Measurements from ENCODE around the gene BTBD9. TPM values are rescaled to one million over a fixed set of nuclear protein-coding genes. Genes with fewer than 3 reads are reported as not detected.

The BTBD9 gene
- total RNA-seq, 1 donor from 2014 or later = 14.9 TPM

DNA sequence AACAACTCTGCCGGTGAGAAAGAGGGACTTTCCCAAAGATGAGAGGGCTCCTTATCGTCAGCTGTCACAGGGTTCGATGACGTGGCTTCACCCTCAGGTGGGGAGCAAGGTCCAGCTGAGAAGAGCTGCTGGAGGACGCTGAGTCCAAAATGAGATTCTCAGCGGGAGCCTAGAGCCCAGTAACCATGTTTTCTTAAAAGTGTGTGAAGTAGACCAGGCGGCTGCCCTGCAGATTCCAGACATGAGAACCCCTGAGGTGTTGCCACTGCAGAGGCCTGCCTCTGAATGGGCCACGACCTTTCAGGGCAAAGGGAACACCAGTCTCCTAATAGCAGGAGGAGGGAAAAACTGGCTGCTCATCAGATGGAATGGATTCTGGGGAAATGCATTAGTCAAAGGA is 375.1 kb downstream of the BTBD9 start:
- intact Hi-C loops (cut with DNase I) = no loop called here
- DNase-seq = no peak
- no peak for ATAC-seq (ENCODE audit: poor library complexity)

DNA sequence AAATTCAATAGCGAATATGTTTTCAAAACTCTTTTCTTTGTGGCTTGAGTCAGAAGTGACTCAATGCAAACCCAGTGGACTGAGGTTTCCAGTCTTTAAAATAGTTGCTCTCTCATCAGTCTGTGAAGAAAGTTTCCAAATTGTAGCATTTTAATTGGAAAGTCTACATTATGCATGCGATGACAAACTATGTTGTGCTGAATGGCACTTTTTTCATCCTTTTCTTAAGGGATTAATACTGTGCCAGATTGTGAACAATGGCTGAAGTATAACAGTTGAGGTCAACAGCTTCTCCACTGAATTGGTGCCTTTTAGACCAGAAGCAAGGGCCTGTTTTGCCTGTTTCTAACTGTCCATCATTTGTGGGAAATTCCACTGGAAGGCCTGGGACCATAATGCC is 377.1 kb downstream of the BTBD9 start:
- no peak for DNase-seq
- intact Hi-C loops (cut with DNase I) = no loop called here
- no peak for ATAC-seq (ENCODE audit: poor library complexity)

DNA sequence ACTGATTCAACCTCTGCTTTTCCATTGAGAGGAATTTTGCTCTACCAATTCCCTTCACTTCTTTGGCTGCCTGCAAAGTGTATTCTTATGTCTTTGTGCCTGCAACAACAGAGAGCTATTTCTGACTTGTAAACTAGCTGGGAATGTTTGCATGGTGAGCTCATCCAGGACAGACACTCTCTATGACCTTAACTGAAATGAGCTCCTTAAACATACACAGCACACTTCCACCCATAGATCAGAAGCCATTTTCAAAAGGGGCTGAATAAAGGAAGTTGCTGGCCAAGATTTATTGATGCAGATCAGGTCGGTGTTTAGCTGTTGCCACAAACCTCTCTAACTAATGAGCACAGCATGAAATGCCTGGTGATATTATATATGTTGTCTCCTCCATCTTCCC is 377.7 kb downstream of the BTBD9 start:
- ATAC-seq (ENCODE audit: poor library complexity) = peak; percentile 96
- intact Hi-C loops (cut with DNase I) = no loop called here
- no peak for DNase-seq

DNA sequence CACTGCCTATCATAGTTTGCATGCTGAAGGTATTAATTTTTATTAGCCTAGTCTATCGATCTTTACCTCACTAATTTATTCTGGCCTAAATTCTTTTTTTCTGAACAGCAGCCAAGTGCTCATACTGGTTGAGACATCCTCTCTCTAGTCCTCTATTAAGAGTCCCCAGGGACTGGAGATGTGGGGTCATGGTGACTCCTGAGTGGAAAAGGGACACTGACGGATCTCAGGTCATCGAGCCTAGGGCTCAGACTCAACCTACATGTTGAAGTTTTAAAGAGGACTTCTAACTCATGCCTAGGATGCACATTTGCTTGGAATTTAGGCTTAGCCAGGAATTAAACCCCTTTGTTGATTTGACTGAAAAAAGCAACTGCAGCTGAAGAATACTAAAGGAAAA is 378.1 kb downstream of the BTBD9 start:
- intact Hi-C loops (cut with DNase I) = no loop called here
- ATAC-seq (ENCODE audit: poor library complexity) (peak; percentile 48), DNase-seq (no peak)

DNA sequence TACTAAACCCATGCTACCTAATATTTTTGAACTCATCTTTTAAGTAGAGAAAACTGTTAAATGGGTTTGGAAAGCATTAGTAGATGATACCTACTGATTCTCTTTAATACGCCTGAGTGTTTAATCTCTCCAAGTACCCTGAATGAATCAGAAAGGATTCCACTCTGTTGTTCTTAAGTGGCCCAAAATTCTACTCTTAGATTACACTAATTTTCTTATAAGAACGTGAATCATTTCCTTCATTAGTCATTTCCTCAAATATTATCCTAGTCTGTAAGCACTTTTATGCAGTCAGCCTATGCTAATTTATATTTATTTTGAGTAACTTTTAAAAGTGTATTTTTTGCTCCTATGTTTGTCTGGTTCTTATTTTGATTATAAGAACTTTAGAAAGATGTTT is 380.0 kb downstream of the BTBD9 start:
- ATAC-seq (ENCODE audit: poor library complexity) (no peak), DNase-seq (no peak)
- intact Hi-C loops (cut with DNase I) = no loop called here

DNA sequence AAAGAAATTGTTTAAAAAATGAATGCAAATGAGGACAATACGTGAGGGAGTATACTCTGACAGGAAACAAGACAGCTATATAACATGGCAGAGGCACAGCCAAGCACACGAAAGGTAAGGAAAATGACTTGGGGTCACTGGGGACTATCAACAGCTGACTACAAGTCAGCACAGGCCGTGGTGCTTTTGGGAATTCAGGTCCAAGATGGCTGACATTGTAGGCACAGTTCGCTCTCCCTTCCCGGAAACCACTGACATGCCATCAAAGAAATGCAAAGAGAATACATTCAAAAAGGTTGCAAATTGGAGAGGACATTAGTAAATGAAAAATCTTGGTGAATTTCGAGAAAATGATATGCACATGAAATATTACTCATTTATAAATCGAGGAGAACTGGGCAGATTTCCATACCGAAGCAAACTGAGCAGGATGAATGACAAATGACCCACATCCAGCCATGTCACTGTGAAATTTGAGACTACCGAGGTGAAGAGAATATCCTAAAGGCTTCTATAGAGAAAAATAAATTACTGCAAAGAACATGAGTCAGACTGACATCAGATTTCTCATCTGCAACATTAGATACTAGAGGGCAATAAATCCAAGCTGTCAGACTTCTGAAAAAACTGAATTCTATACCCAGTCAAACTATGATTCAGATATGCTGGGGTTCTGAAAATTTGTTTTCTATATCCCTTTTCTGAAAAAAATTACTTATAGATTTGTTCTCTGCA is 391.1 kb downstream of the BTBD9 start:
- intact Hi-C loops (cut with DNase I) = no loop called here
- ATAC-seq (ENCODE audit: poor library complexity) (no peak), DNase-seq (no peak)

DNA sequence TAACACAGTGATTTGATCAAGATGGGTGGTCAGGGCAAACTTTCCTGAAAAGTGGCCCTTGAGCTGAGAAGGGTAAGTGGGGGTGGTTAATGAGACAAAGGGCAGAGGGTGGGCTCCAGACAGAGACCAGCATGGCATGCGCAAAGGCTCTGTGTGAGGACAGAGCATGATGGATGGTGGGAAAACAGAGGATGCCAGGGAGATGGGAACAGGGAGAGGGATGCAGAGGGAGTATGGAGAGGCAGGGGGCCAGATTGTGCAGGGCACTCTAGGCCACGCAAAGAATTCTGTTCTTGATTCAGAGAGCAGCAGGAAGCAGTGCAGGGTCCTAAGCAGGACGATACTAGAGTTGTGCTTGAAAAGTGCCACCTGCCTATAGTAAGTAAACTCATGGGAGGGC is 394.4 kb downstream of the BTBD9 start:
- ATAC-seq (ENCODE audit: poor library complexity) (no peak), DNase-seq (no peak)
- intact Hi-C loops (cut with DNase I) = no loop called here

DNA sequence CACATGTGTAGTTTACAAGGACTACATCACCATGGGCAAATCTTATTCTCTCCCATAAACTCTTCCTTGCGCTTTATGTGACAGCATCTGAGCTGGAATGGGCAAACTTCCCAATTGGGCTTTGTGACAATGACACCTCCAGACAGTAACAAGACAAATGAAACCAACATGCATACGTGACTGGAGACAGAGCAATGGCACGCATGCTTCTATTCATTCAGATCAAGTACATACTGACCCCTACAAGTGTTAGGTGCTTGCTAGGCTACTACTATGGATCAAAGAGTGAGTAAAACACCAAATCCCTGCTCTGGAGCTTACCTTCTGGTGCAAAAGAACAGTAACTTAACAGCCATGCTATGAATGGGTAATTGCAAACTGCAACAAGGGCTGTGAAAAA is 394.9 kb downstream of the BTBD9 start:
- DNase-seq (no peak), ATAC-seq (ENCODE audit: poor library complexity) (peak; percentile 82)
- intact Hi-C loops (cut with DNase I) = no loop called here

DNA sequence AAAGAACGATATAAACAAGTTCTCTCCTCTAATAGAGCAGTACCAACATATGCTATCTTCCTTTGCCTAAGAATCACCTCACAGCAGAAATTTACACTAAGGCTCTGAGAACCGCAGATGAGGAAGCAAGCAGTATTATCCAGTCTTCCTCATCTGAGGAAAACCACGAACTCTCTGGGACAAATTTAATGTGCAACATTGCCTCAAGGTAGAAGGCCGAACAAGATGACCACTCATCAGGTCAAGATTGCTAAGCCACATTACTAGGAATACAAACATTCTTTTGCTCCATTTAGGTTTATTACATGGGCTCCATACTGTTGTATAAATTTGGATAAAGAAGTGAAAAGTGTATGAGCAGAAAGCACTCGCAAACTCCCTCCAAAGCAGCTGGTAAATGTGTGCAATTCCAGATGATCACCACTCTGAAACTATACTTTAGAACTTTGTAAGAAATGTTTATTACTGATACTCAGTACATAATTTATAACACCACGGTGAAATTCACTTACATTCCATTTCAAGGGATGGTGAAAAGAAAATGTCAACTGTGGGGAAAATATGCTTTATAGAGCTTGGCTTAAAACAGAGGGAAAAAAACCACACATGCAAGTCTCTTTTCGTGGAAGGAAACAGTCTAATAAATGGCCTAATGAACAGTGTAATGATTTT is 398.4 kb downstream of the BTBD9 start:
- ATAC-seq (ENCODE audit: poor library complexity) = no peak
- DNase-seq = no peak
- intact Hi-C loops (cut with DNase I) = no loop called here

DNA sequence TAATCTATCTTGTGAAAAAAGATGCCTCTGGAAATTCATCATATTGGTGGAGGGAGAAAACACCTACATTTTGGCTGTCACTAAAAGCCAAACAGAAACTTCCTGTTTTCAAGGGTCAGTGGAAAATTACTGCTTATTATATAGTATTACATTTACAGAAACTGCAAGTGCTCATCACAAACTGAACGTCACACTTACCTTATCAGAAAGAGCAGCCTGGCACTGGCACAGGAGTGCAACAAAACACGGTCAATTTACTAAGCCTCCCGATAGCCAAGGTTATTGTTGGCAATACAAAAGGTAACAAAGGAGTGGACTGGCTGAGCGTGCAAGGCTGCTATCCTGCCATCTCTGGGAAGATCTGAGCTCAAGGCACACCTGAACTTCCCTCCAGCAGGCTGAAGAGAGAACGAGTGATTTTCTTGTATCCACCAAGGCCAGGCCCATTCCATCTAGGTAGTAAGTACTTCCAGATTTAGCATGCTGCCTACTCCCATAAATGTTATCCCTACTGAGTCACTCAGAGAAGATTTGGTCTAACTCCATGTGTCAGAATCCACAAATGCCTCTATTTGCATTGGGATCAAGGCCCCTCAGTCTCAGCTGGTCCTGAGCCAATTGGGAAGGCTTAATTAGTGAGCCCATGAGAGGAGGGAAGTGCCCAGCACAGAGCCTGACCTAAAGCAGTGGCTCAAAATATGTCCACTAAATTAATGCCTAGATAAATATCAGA is 399.8 kb downstream of the BTBD9 start:
- no peak for DNase-seq
- intact Hi-C loops (cut with DNase I) = no loop called here
- peak; percentile 31 for ATAC-seq (ENCODE audit: poor library complexity)

DNA sequence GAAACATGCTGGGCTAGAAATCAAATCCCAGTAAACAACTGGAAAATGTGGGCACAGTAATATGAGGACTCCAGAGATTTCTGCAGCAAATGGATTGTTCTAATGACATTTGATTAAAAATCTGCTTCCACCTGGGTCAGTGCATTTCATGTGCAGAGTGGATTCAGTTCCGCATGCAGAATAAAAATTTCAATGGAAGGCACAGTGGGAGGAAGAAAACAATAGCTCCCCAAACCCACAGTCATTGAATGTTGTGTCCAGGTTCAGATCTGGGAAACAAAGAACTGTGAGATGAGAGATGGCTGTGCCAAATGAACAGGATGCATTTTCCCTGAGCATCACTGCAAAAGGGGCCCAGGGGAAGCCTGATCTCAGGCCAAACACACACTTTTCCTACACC is 403.1 kb downstream of the BTBD9 start:
- ATAC-seq (ENCODE audit: poor library complexity) (no peak), DNase-seq (no peak)
- intact Hi-C loops (cut with DNase I) = no loop called here

DNA sequence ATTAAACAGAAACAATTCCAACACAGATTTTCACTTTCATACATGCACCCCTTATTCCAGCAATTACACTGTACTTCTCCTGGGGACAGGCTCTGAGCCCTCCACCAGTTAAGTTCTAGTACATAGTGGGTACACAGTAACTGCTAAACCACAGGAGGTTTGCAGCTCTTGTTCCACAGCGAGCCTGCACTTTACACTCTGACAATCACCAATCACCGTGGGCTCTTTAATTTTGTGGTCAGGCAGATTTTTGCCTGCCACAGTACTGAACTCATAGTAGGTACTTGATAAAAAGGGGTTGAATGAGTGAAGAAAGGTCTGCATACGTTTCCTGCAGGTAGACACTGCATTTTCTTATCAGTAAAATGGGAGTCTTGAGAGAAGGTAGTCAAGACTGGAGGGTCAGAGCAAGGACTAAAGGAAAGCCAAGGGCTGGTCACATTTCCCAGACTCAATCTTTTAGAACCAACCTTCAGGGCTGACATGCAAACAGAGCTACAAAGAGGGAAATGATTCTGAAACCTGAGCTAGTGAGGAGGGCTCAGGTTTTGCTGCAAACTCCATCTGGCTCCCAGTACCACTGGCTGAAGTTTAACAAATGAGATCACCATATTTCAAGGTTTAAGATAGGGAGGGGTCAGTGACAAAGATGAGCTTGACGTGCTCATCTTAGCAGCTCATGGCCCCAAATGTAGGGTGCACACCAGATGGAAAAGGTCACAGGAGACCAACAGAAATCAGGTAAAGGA is 404.6 kb downstream of the BTBD9 start:
- intact Hi-C loops (cut with DNase I) = no loop called here
- ATAC-seq (ENCODE audit: poor library complexity) = no peak
- no peak for DNase-seq

DNA sequence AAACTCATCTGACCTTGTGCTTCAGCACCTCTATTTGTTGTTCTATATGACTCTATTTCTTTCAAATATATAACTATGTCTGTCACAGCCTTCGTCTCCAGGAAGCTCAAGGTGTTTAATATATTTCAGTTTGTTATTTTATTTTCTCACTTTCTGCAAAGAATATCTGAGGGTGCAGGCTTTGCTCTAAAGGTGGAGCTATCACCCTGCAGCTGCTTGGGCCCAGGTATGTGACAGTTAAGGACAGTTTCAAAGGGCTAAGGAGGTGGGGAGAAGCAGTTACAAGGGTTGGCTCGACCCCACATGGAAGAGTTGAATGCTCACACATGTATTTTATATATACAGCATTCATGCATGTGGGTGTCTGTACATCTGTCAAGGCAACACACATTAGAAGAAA is 405.6 kb downstream of the BTBD9 start:
- no peak for DNase-seq
- ATAC-seq (ENCODE audit: poor library complexity) = no peak
- intact Hi-C loops (cut with DNase I) = no loop called here

DNA sequence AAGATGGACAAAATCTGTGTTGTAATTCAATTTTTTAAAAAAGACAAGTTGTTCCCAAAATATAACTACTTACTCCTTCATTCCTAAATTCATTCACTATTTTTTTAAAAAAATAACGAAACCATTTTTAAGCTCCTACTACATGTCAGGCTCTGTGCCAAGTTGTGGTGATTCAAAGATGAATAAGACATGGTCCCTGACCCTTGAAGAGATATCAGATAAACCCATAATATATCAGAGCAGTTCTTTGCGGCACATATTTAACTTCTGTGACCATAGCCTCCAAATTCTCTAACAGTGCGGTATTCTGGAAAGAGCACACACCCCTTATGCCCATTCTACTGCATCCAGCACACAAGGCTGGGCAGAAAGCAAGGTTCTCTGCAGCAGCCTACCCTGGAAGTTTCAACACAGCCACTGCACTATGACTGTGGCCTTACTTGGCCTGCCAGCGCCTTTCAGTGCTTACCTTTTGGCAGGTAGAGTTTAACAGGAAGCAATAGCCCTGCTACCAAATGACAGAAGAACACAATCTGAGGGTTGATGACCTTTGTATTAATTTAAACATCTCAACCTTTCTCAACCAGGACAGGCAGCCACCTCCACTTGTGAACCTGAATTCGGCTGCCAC is 406.5 kb downstream of the BTBD9 start:
- intact Hi-C loops (cut with DNase I) = no loop called here
- no peak for DNase-seq
- no peak for ATAC-seq (ENCODE audit: poor library complexity)

DNA sequence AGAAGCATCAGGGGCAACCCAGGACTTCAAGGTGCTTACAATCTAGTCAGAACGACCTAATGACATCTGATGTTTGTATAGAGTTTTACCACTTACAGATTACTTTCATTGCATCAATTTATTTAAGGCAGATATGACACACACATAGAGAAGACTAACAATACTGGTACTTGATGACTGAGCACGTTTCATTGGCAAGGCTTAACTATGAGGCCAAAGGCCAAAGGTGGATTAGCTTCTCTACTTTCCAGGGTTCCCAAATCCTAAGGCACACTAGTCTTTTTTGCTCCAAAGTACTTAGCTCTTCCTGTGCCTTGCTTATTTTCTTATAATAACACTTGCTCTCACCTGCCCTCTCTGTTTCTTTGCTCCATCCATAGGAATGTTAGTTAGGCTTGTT is 414.0 kb downstream of the BTBD9 start:
- intact Hi-C loops (cut with DNase I) = no loop called here
- ATAC-seq (ENCODE audit: poor library complexity) (no peak), DNase-seq (no peak)

DNA sequence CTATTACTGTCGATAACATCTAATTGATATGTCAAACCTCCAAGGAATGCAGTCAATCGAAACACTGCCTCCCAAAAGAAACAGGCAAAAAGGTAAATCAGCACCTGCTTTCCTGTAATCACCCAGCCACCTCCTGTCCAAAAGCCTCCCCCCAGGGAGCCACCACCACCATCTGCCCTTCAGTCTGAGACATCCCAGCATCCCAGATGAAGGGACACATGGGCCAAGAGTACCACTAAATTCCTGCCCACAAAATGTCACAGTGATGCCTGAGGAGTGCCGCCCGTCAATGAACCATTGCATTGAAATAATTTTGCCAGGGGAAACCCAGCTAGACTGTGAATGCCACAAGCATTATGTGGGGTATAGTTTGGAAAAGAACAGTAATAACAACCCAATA is 418.5 kb downstream of the BTBD9 start:
- DNase-seq (no peak), ATAC-seq (ENCODE audit: poor library complexity) (no peak)
- intact Hi-C loops (cut with DNase I) = no loop called here

DNA sequence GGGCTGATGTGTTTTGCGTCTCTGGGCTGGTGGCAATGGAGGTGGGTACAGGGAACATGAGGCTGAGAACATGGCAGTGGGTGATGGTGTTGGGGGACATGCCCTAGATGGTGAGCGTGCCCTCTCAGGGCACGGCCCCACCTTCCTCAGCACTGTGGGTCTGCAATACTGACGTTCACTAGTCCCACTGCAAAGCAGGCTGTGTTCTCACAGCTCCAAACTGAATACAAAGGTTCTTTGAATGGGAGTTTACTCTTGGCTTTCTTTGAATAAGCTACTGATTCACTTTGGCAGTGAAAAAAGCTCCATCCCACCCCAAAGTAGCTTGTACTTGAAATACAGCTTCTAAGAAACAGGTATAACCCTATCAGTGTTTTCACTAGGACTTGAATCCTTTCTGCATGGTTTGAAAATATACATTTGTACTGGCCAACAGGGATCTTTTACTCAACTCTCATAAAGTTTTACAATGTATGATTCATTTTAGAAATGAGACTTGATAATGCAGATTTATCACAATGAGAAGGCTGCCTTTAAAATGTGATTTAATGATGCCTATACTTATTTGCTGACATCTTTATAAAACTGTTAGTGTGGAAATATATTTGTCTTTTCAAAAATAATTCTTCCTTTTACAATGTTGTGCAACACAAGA is 419.5 kb downstream of the BTBD9 start:
- ATAC-seq (ENCODE audit: poor library complexity) (no peak), DNase-seq (no peak)
- intact Hi-C loops (cut with DNase I) = no loop called here

DNA sequence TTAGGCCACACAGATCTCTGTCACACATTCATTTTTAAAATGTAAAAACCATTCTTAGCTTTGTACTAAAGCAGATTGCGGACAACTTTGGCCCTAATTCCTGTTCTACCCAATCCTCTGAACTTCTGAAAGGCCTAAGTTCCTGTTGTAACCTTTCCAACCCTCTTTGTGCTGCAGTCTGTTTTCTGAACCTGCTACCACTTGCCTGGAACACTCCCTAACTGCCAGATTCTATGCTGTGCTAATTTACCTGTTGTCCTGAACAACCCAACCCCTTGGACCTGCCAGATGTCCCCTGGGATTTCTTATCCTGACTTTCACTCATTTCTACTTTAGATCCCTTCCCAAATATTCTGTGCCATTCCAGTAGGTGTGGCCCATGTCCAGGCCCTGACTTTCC is 421.5 kb downstream of the BTBD9 start:
- intact Hi-C loops (cut with DNase I) = no loop called here
- DNase-seq (no peak), ATAC-seq (ENCODE audit: poor library complexity) (no peak)

DNA sequence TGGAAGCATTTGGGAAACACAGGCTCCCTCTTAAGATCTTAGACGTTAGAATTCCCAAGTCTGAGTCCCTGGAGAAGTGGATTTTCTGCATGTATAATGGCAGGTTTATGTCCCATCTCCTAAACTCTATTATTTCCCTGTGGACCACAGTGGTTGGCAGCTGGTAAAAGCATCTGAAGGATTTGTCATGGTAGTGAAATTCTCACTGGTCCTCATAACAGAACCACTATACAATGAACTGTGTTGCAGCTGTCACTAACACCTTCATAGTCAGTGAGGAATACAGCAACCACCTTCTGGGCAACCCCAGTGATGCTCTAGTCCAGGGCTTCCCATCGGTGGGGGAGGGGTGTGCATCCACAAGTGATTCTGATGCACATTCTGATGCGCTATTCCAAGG is 423.3 kb downstream of the BTBD9 start:
- no peak for DNase-seq
- intact Hi-C loops (cut with DNase I) = no loop called here
- no peak for ATAC-seq (ENCODE audit: poor library complexity)

All from Right ventricle myocardium superior (tissue), 1 donor.